ENCODE data around the gene CASP7. TPM values are rescaled to one million over a fixed set of nuclear protein-coding genes. Genes with fewer than 3 reads are reported as not detected.

CASP7 gene
- total RNA-seq, 2 donors from 2014 or later, result 76.9 to 139 TPM

DNA sequence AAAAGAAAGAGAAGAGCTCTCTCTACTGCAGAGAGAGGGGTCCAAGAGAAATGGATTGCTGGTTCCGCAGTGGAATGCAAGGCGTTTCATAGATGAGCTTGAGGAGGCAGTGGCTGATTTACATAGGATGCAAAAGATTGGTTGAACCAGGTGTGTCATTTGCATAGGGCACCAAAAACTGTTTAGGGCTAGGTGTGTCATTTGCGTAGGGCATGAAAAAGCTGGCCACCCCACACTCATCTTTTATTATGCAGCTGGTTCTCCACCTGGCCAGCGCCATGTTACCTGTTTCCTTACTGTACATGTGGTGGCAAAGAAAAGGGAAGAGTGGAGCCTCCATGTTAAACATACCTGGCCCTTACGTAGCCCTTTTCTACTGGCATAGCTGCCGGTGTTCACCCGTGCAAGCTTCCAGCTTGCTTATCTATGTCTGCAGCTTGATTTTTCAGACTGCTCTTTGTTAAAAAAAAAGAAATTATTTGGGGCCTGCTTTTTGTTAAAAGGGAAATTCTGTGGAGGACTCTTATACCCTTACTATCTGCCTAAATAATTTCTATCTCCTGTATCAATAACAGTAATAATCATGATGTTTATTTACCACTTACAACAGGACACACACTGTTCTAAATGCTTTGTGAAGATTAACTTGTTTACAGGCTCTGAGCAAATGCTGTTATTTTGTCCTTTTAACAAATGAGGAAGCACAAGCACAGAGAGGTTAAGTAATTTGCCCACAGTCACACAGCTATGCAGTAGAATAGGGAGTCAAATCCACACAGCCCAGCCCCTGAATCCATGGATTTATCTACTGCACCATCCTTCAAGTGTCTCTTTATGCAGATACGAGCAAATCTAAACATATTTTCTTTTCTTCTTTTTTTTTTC is 33.3 kb downstream of the CASP7 start:
- Histone ChIP-seq H3K36me3 (no peaks in the 10 kb centered on the region), H3K9ac (ENCODE audit: low read depth in 2 of 2, low read length in 2 of 2) (peak overlapping the region in 1 of 2 donors; percentile 32), H3K4me1 (no peaks in the 10 kb centered on the region), H3K4me3 (no peak overlapping the region), H3K27ac (no peak overlapping the region), H3K9me3 (no peaks in the 10 kb centered on the region), H3K27me3 (no peaks in the 10 kb centered on the region)
- TF ChIP-seq, protein P1, sequence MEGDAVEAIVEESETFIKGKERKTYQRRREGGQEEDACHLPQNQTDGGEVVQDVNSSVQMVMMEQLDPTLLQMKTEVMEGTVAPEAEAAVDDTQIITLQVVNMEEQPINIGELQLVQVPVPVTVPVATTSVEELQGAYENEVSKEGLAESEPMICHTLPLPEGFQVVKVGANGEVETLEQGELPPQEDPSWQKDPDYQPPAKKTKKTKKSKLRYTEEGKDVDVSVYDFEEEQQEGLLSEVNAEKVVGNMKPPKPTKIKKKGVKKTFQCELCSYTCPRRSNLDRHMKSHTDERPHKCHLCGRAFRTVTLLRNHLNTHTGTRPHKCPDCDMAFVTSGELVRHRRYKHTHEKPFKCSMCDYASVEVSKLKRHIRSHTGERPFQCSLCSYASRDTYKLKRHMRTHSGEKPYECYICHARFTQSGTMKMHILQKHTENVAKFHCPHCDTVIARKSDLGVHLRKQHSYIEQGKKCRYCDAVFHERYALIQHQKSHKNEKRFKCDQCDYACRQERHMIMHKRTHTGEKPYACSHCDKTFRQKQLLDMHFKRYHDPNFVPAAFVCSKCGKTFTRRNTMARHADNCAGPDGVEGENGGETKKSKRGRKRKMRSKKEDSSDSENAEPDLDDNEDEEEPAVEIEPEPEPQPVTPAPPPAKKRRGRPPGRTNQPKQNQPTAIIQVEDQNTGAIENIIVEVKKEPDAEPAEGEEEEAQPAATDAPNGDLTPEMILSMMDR (IDR thresholded peaks at IDR 0.05), result no peak
- intact Hi-C loops (cut with DNase I), result no loop called here
- DNase-seq, result no peak

GRCh38 chr10:113713640-113713982 is 33.9 kb downstream of the CASP7 start:
- TF ChIP-seq, protein P1 (IDR thresholded peaks at IDR 0.05), result no peak
- no peak overlapping the region for H3K27ac ChIP-seq
- H3K27me3 ChIP-seq, result no peaks in the 10 kb centered on the region
- H3K4me3 ChIP-seq, result no peak overlapping the region
- no peaks in the 10 kb centered on the region for H3K4me1 ChIP-seq
- intact Hi-C loops (cut with DNase I), result no loop called here
- peak overlapping the region in 1 of 2 donors; percentile 32 for H3K9ac ChIP-seq (ENCODE audit: low read depth in 2 of 2, low read length in 2 of 2)
- no peaks in the 10 kb centered on the region for H3K36me3 ChIP-seq
- H3K9me3 ChIP-seq, result no peaks in the 10 kb centered on the region
- DNase-seq, result no peak

GRCh38 chr10:113716109-113716910 is 36.6 kb downstream of the CASP7 start:
- Histone ChIP-seq H3K4me3 (no peak overlapping the region), H3K9me3 (no peaks in the 10 kb centered on the region), H3K4me1 (no peaks in the 10 kb centered on the region), H3K36me3 (no peaks in the 10 kb centered on the region), H3K27ac (no peak overlapping the region), H3K9ac (ENCODE audit: low read depth in 2 of 2, low read length in 2 of 2) (no peak overlapping the region), H3K27me3 (no peaks in the 10 kb centered on the region)
- intact Hi-C loops (cut with DNase I), result no loop called here
- TF ChIP-seq, protein P1 (IDR thresholded peaks at IDR 0.05), result no peak
- DNase-seq, result no peak

DNA sequence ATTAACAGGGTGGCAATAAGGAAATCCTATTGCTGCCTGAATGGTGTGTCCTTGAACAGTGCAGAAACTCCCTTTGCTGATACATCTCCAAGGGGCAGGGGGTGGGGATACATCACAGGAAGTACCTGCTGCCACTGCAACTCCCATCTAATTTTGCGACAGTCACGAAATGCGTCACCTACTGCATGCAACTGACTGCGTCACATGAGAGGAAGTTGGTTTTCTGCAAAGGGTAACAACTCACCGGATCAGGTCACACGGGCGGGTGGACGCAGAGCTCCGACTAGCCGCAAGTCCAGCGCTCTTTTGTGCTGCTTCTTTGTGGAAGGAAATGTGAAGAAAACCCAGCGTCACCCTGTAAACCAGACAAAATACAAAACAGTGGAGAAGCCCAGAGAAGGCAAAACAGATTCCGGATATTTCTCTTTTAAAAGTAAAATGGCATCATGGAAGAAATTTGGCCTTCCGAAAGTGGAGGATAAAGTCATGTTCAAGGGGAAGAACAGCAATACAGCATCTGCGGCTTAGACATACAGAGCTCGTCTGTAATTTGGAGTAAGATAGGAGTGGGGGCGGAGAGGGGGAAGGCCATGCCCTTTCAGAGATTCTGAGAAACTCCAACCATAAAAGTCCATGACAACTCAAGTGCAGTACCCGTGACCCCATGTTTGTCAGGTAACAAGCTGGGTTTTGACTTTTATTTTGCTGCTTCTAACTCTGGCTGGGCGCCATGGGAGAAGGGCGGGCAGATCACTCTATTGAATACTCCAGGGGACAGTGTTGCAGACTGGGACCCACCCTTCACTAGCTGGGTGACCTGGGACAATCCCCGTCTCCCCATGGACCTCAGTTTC is 39.5 kb downstream of the CASP7 start:
- Histone ChIP-seq H3K27ac (peak overlapping the region; percentile 65), H3K9me3 (no peaks in the 10 kb centered on the region), H3K4me3 (peak overlapping the region; percentile 4), H3K9ac (ENCODE audit: low read depth in 2 of 2, low read length in 2 of 2) (peak overlapping the region; percentile 62 to 74), H3K27me3 (no peaks in the 10 kb centered on the region), H3K4me1 (no peaks in the 10 kb centered on the region), H3K36me3 (peaks cover 6% of the 10 kb centered on the region)
- TF ChIP-seq, protein P1 (IDR thresholded peaks at IDR 0.05), result no peak
- intact Hi-C loops (cut with DNase I), result no loop called here
- peak; percentile 85 for DNase-seq

DNA sequence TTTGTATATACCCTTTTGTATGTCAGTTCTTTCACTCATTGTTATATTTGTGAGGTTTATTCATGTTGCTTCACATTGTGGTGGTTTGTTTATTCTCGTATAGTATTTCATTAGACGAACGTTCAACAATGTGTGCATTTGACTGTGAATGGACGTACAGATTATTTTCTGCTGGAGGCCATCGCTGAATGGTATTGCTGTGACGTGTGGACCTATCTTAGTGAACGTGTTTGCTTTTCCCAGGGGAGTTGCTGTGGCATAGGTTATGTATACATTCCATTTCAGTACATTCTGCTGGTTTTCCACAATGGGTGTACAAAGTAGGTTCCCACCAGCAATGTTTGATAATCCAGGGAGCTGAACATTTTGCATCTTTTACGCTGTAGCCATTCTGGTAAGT is 40.7 kb downstream of the CASP7 start:
- intact Hi-C loops (cut with DNase I), result no loop called here
- H3K4me3 ChIP-seq, result no peak overlapping the region

More for the DNA sequence above, 40.7 kb downstream of the CASP7 start:
- Histone ChIP-seq H3K9me3 (no peaks in the 10 kb centered on the region), H3K27me3 (no peaks in the 10 kb centered on the region), H3K36me3 (peaks cover 8% of the 10 kb centered on the region), H3K27ac (no peak overlapping the region), H3K4me1 (no peaks in the 10 kb centered on the region), H3K9ac (ENCODE audit: low read depth in 2 of 2, low read length in 2 of 2) (peak overlapping the region in 1 of 2 donors; percentile 74)
- DNase-seq, result no peak
- TF ChIP-seq, protein P1 (IDR thresholded peaks at IDR 0.05), result no peak

All from colonic mucosa (tissue), 4 donors.